ENCODE results near the gene STPG1. TPM values are rescaled to one million over a fixed set of nuclear protein-coding genes. Genes with fewer than 3 reads are reported as not detected.

STPG1 gene
- total RNA-seq, 4 donors from 2014 or later = 2.2 to 7.6 (median 6.1) TPM

DNA sequence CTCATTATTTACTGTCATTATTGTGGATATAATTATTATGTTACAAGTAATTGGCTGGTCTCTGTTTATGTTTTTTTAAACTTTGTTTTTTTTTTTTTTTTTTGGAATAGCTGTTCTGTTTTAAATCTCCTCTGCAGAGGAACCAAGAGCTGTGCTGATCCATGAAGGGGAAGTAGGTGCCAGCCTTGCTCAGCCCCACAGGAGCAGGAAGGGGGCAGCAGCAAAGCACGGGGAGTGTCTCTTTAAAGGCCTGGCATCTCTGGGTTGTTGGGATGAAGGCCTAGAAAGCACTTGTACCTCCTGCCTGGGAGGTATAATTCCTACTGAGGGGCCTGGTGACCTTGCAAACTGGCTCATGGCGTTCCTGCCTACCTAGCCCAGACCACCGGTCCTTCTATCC lies 96.9 kb downstream of the STPG1 start:
- WGBS, 2 donors (ENCODE audit: low coverage in 1 of 2) = 63% methylated on average over 1 of the region's 3 CpGs; no CpG with 5 or more reads in 1 of the 2 donors
- no peak for ATAC-seq
- H3K36me3 ChIP-seq = no peaks in the 10 kb centered on the region
- H3K27ac ChIP-seq = no peak overlapping the region
- H3K27me3 ChIP-seq = peaks cover 58% of the 10 kb centered on the region
- peaks cover 0 to 28% (median 6%) of the 10 kb centered on the region in 3 donors for H3K4me1 ChIP-seq
- H3K9me3 ChIP-seq = no peaks in the 10 kb centered on the region
- no peak overlapping the region for H3K4me3 ChIP-seq
- no peak for TF ChIP-seq POLR2AphosphoS5 (IDR thresholded peaks at IDR 0.05)
- no peak for TF ChIP-seq EP300 (IDR thresholded peaks at IDR 0.05)

DNA sequence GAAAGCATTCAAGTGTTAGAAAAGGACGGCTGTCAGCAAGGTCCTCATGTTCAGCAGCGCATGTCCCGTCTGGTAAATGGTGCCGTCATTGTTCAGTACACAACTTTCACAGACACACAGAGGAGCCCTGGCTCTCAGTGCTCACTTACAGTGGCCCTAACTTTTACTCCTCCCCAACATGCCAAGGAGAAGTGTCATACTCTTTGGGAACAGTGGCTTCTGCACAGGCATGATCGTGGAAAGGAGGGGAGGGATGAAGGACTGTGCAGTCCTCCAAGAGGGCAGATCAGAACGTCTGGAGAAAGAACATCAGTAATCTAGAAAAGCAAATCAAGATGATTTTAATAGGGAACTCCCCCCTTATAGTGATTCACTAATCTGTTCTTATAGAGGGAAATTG lies 98.2 kb downstream of the STPG1 start:
- Histone ChIP-seq H3K27me3 (peaks cover 58% of the 10 kb centered on the region), H3K4me1 (peaks cover 0 to 22% (median 3%) of the 10 kb centered on the region in 3 donors), H3K36me3 (no peaks in the 10 kb centered on the region), H3K9me3 (no peaks in the 10 kb centered on the region), H3K27ac (no peak overlapping the region), H3K4me3 (no peak overlapping the region)
- ATAC-seq = no peak
- TF ChIP-seq POLR2A (IDR thresholded peaks at IDR 0.05) (no peak), POLR2AphosphoS5 (IDR thresholded peaks at IDR 0.05) (no peak), EP300 (IDR thresholded peaks at IDR 0.05) (no peak)
- TF ChIP-seq, protein P1, sequence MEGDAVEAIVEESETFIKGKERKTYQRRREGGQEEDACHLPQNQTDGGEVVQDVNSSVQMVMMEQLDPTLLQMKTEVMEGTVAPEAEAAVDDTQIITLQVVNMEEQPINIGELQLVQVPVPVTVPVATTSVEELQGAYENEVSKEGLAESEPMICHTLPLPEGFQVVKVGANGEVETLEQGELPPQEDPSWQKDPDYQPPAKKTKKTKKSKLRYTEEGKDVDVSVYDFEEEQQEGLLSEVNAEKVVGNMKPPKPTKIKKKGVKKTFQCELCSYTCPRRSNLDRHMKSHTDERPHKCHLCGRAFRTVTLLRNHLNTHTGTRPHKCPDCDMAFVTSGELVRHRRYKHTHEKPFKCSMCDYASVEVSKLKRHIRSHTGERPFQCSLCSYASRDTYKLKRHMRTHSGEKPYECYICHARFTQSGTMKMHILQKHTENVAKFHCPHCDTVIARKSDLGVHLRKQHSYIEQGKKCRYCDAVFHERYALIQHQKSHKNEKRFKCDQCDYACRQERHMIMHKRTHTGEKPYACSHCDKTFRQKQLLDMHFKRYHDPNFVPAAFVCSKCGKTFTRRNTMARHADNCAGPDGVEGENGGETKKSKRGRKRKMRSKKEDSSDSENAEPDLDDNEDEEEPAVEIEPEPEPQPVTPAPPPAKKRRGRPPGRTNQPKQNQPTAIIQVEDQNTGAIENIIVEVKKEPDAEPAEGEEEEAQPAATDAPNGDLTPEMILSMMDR (IDR thresholded peaks at IDR 0.05) = no peak
- WGBS, 2 donors (ENCODE audit: low coverage in 1 of 2) = 25 to 76% methylated on average over 1 to 4 of the region's 6 CpGs

DNA sequence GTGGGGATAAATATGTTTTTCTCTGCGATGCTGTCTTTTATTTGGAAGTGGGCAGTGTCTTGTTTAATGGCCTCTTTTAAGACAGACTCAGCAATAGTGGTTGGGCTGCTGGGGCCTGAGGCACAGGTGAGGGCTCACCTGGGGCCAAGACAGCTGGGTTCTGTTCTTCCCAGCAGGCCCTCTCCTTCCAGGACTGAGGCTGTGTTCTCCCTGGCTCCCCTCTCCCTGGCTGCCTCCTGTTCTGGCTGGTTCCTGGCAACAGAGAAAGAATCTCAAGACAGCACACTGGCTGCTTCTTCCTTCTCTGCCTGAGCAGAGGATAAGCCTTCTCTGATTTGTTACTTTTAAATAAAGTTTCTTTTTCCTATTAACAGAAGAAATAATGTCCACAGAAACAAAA lies 101.8 kb downstream of the STPG1 start:
- ATAC-seq = no peak
- WGBS, 2 donors (ENCODE audit: low coverage in 1 of 2) = 91% methylated on average over 1 of the region's 1 CpG; no CpG with 5 or more reads in 1 of the 2 donors
- H3K27ac ChIP-seq = no peak overlapping the region
- H3K4me3 ChIP-seq = no peak overlapping the region
- no peaks in the 10 kb centered on the region for H3K36me3 ChIP-seq
- peaks cover 37% of the 10 kb centered on the region for H3K27me3 ChIP-seq
- TF ChIP-seq EP300 (IDR thresholded peaks at IDR 0.05) (no peak), POLR2AphosphoS5 (IDR thresholded peaks at IDR 0.05) (no peak), POLR2A (IDR thresholded peaks at IDR 0.05) (no peak)
- TF ChIP-seq, protein P1 (IDR thresholded peaks at IDR 0.05) = no peak
- H3K9me3 ChIP-seq = no peaks in the 10 kb centered on the region
- H3K4me1 ChIP-seq = no peaks in the 10 kb centered on the region

DNA sequence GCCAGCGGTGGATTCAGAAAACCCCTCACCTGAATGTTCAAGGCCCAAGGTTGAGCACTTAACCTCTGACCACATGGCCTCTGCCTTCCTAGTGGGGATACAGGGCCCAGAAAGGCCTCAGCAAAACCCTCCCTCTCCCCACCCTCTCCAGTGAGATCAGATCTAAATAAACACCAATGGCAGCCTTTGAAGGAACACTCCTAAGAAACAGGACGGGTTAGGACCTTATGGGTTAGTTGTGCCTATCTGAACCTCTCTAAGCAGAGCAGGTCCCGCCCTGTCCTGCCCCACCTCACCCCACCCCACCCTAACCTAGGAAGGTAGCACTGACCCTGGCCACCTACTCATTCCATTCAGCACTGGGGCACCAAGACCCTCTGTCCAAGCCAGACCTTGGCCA lies 102.3 kb downstream of the STPG1 start:
- 89 to 93% methylated on average over 3 of the region's 3 CpGs for WGBS, 2 donors (ENCODE audit: low coverage in 1 of 2)
- no peaks in the 10 kb centered on the region for H3K36me3 ChIP-seq
- H3K4me1 ChIP-seq = no peaks in the 10 kb centered on the region
- TF ChIP-seq, protein P1 (IDR thresholded peaks at IDR 0.05) = no peak
- no peak for TF ChIP-seq POLR2AphosphoS5 (IDR thresholded peaks at IDR 0.05)
- no peak for TF ChIP-seq EP300 (IDR thresholded peaks at IDR 0.05)
- TF ChIP-seq POLR2A (IDR thresholded peaks at IDR 0.05) = no peak
- no peak overlapping the region for H3K27ac ChIP-seq
- no peak for ATAC-seq
- no peaks in the 10 kb centered on the region for H3K9me3 ChIP-seq
- peaks cover 34% of the 10 kb centered on the region for H3K27me3 ChIP-seq
- H3K4me3 ChIP-seq = no peak overlapping the region

DNA sequence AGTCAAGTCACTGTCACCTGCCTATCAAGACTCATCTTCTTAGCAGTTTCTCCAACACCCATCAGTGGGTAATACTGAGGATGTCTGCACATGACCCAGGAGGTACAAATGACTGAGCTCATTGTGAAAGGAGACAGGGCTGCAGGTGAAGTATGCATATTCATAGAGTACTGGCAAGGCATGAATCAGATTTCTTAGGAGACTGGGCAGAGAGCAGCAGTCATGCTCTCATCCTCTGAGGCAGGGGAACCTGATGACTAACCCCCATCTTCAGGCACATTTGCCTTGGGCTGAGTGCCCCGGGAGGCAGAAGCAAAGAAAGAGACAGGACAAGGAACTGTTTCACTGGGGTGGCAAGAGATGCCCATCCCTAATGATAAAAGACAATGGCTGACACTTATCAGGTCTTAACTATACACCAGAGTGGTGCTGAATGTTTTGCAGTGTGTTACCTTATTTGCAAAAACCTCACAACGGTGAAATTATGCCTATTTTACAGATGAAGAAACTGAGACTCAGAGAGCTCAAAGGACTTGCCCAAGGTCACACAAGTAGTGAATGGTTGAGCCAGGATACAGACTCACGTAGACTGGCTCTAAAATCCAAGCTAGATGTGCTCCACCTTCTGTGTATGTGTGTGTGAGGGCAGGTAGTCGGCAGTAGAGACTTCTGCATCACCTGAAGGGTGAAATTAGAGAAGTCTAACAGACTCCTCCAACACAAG lies 103.7 kb downstream of the STPG1 start:
- no peak overlapping the region for H3K4me3 ChIP-seq
- TF ChIP-seq, protein P1 (IDR thresholded peaks at IDR 0.05) = no peak
- TF ChIP-seq POLR2AphosphoS5 (IDR thresholded peaks at IDR 0.05) = no peak
- no peak for TF ChIP-seq EP300 (IDR thresholded peaks at IDR 0.05)
- TF ChIP-seq POLR2A (IDR thresholded peaks at IDR 0.05) = no peak
- H3K27ac ChIP-seq = no peak overlapping the region
- no peaks in the 10 kb centered on the region for H3K4me1 ChIP-seq
- ATAC-seq = no peak
- 78 to 88% methylated on average over 4 of the region's 4 CpGs for WGBS, 2 donors (ENCODE audit: low coverage in 1 of 2)
- H3K27me3 ChIP-seq = peaks cover 34% of the 10 kb centered on the region
- H3K36me3 ChIP-seq = no peaks in the 10 kb centered on the region
- H3K9me3 ChIP-seq = no peaks in the 10 kb centered on the region
